HEK293 (cell line): ENCODE results near the gene SH3D19.

Source experiments
- BCL11A ChIP-seq: fragments of 450-650 bp; formaldehyde crosslinking; IDR thresholded peaks from 2 replicates; pipeline ENCODE4 v1.5.1; 2016; ENCODE audit warnings: low read depth, missing biosample characterization, missing genetic modification characterization
- ELK4 ChIP-seq: IDR thresholded peaks from 2 replicates; pipeline ENCODE4 v1.6.1; 2011; ENCODE audit warnings: mild to moderate bottlenecking, low read depth, low read length, borderline replicate concordance
- FEZF1 ChIP-seq: fragments of 450-650 bp; formaldehyde crosslinking; IDR thresholded peaks from 2 replicates; pipeline ENCODE4 v1.5.1; 2016; ENCODE audit warnings: missing biosample characterization, missing genetic modification characterization
- HOXA7 ChIP-seq: sonication (generic); formaldehyde crosslinking; IDR thresholded peaks from 2 replicates; pipeline ENCODE4 v1.8.1; 2022; ENCODE audit warnings: missing genetic modification reagents, borderline replicate concordance
- HOXD13 ChIP-seq: sonication (generic); formaldehyde crosslinking; IDR thresholded peaks from 2 replicates; pipeline ENCODE4 v1.8.0; 2022; ENCODE audit warnings: missing genetic modification reagents, borderline replicate concordance
- IKZF3 ChIP-seq: fragments of 450-650 bp; IDR thresholded peaks from 2 replicates; pipeline ENCODE4 v1.5.0; 2018; ENCODE audit warnings: missing biosample characterization, mild to moderate bottlenecking, missing genetic modification characterization, moderate library complexity
- MZF1 ChIP-seq: fragments of 450-650 bp; formaldehyde crosslinking; IDR thresholded peaks from 2 replicates; pipeline ENCODE4 v1.5.1; 2017; ENCODE audit warnings: missing biosample characterization, missing genetic modification characterization, borderline replicate concordance
- OSR2 ChIP-seq: fragments of 450-650 bp; formaldehyde crosslinking; IDR thresholded peaks from 2 replicates; pipeline ENCODE4 v1.5.1; 2016; ENCODE audit warnings: missing biosample characterization, missing genetic modification characterization
- PATZ1 ChIP-seq: fragments of 450-650 bp; formaldehyde crosslinking; IDR thresholded peaks from 2 replicates; pipeline ENCODE4 v1.5.1; 2016; ENCODE audit warnings: missing biosample characterization, missing genetic modification characterization
- TRIM28 ChIP-seq: IDR thresholded peaks from 2 replicates; pipeline ENCODE4 v1.6.1; 2011; ENCODE audit warnings: low read length, control low read depth, borderline replicate concordance
- TSHZ1 ChIP-seq: fragments of 450-650 bp; formaldehyde crosslinking; IDR thresholded peaks from 2 replicates; pipeline ENCODE4 v1.5.1; 2016; ENCODE audit warnings: missing biosample characterization, missing genetic modification characterization, borderline replicate concordance
- ZBTB1 ChIP-seq: fragments of 450-650 bp; formaldehyde crosslinking; IDR thresholded peaks from 2 replicates; pipeline ENCODE4 v1.5.1; 2016; ENCODE audit warnings: missing biosample characterization, missing genetic modification characterization
- ZBTB44 ChIP-seq: fragments of 450-650 bp; IDR thresholded peaks from 2 replicates; pipeline ENCODE4 v1.5.1; 2018; ENCODE audit warnings: missing biosample characterization, mild to moderate bottlenecking, missing genetic modification characterization
- ZNF138 ChIP-seq: fragments of 450-650 bp; formaldehyde crosslinking; IDR thresholded peaks from 2 replicates; pipeline ENCODE4 v1.5.1; 2016; ENCODE audit warnings: missing biosample characterization, missing genetic modification characterization, borderline replicate concordance
- ZNF19 ChIP-seq: fragments of 450-650 bp; formaldehyde crosslinking; IDR thresholded peaks from 2 replicates; pipeline ENCODE4; 2016; ENCODE audit warnings: missing biosample characterization, missing genetic modification characterization, low read depth
- ZNF202 ChIP-seq: fragments of 450-650 bp; formaldehyde crosslinking; IDR thresholded peaks from 2 replicates; pipeline ENCODE4 v1.5.1; 2016; ENCODE audit warnings: missing biosample characterization, missing genetic modification characterization, borderline replicate concordance
- ZNF221 ChIP-seq: fragments of 450-650 bp; formaldehyde crosslinking; IDR thresholded peaks from 2 replicates; pipeline ENCODE4 v1.5.1; 2017; ENCODE audit warnings: missing biosample characterization, missing genetic modification characterization, borderline replicate concordance
- ZNF239 ChIP-seq: fragments of 450-650 bp; formaldehyde crosslinking; IDR thresholded peaks from 2 replicates; pipeline ENCODE4 v1.5.1; 2016; ENCODE audit warnings: missing biosample characterization, missing genetic modification characterization
- ZNF24 ChIP-seq: fragments of 450-650 bp; formaldehyde crosslinking; IDR thresholded peaks from 2 replicates; pipeline ENCODE4 v1.5.1; 2016; ENCODE audit warnings: missing biosample characterization, missing genetic modification characterization
- ZNF292 ChIP-seq: fragments of 450-650 bp; formaldehyde crosslinking; IDR thresholded peaks from 2 replicates; pipeline ENCODE4 v1.5.1; 2016; ENCODE audit warnings: low read depth, missing biosample characterization, missing genetic modification characterization, borderline replicate concordance
- ZNF394 ChIP-seq: fragments of 450-650 bp; formaldehyde crosslinking; IDR thresholded peaks from 2 replicates; pipeline ENCODE4 v1.5.1; 2016; ENCODE audit warnings: missing biosample characterization, missing genetic modification characterization, mild to moderate bottlenecking, moderate library complexity, borderline replicate concordance
- ZNF416 ChIP-seq: fragments of 450-650 bp; formaldehyde crosslinking; IDR thresholded peaks from 2 replicates; pipeline ENCODE4 v1.5.1; 2016; ENCODE audit warnings: missing biosample characterization, missing genetic modification characterization
- ZNF423 ChIP-seq: fragments of 450-650 bp; formaldehyde crosslinking; IDR thresholded peaks from 2 replicates; pipeline ENCODE4 v1.5.1; 2016; ENCODE audit warnings: missing biosample characterization, missing genetic modification characterization
- ZNF518A ChIP-seq: fragments of 450-650 bp; formaldehyde crosslinking; conservative IDR thresholded peaks from 2 replicates; pipeline ENCODE4 v1.5.1; 2016; ENCODE audit warnings: low read depth, missing biosample characterization, missing genetic modification characterization
- ZNF610 ChIP-seq: fragments of 450-650 bp; formaldehyde crosslinking; IDR thresholded peaks from 2 replicates; pipeline ENCODE4 v1.5.1; 2016; ENCODE audit warnings: missing biosample characterization, missing genetic modification characterization, borderline replicate concordance
- ZNF677 ChIP-seq: fragments of 450-650 bp; IDR thresholded peaks from 2 replicates; pipeline ENCODE4 v1.5.0; 2018; ENCODE audit warnings: missing biosample characterization, mild to moderate bottlenecking, missing genetic modification characterization, moderate library complexity

SH3D19 gene

GRCh38 chr4:151099229-151099975 is 226.0 kb downstream of the SH3D19 start, which contains the start of gene RPS3A (continued):
- TF ChIP-seq ELK4 (no peak; the same call in 1 of the 2 replicates), FEZF1 (tag by site-specific recombination) (no peak), IKZF3 (tag by site-specific recombination) (no peak), TSHZ1 (tag by site-specific recombination) (0 out of 2 replicates have a peak, but pooled peaks have one; percentile 9), PATZ1 (tag by site-specific recombination) (peak; percentile 33; the same call in 1 of the 2 replicates), ZNF239 (tag by site-specific recombination) (no peak), HOXD13 (CRISPR knock-in tag) (no peak), ZNF19 (tag by site-specific recombination) (no peak), ZNF423 (tag by site-specific recombination) (no peak), ZNF518A (tag by site-specific recombination) (peak; percentile 99), TRIM28 (peak; percentile 80; the same call in 1 of the 2 replicates), ZNF138 (tag by site-specific recombination) (no peak), ZNF202 (tag by site-specific recombination) (no peak), ZNF677 (tag by site-specific recombination) (no peak), ZNF221 (tag by site-specific recombination) (no peak), ZNF24 (tag by site-specific recombination) (peak; percentile 86; the same call in 1 of the 2 replicates), ZNF416 (tag by site-specific recombination) (no peak), BCL11A (no peak), MZF1 (no peak), ZNF610 (tag by site-specific recombination) (peak; percentile 86), HOXA7 (CRISPR knock-in tag) (no peak), ZNF292 (tag by site-specific recombination) (no peak), ZNF394 (tag by site-specific recombination) (peak; percentile 65; the same call in 1 of the 2 replicates), ZBTB1 (no peak), ZBTB44 (tag by site-specific recombination) (0 out of 2 replicates have a peak, but pooled peaks have one; percentile 48), OSR2 (tag by site-specific recombination) (no peak)
